OCI-LY1 (cell line): ENCODE measurements around the gene KIFAP3.

Source experiments
- H2AFZ ChIP-seq: fragments of 200-600 bp; sonication (generic), shearing (Covaris generic); 2 replicates; pipeline ENCODE4 v1.6.0; 2014; ENCODE audit warnings: antibody characterized with exemption, mild to moderate bottlenecking, low read length
- H3F3A ChIP-seq: fragments of 200-600 bp; sonication (generic), shearing (Covaris generic); 2 replicates; pipeline ENCODE4 v1.6.0; 2014; ENCODE audit warnings: mild to moderate bottlenecking, antibody characterized with exemption, low read length, moderate library complexity; ENCODE audit not compliant: insufficient read depth
- H3K27ac ChIP-seq: fragments of 200-600 bp; sonication (generic); 2 replicates; pipeline ENCODE4 v1.5.1; 2014; ENCODE audit warnings: low read length, mixed run types, mild to moderate bottlenecking, low read depth; ENCODE audit not compliant: poor library complexity, severe bottlenecking
- H3K27me3 ChIP-seq: fragments of 200-600 bp; sonication (generic); 2 replicates; pipeline ENCODE4 v1.6.0; 2014; ENCODE audit warnings: antibody characterized with exemption, mild to moderate bottlenecking, low read length, moderate library complexity; ENCODE audit not compliant: insufficient read depth
- H3K36me3 ChIP-seq: fragments of 200-600 bp; sonication (generic); 2 replicates; pipeline ENCODE4 v1.6.1; 2014; ENCODE audit warnings: mild to moderate bottlenecking, antibody characterized with exemption, low read length, moderate library complexity, mixed read lengths; ENCODE audit not compliant: insufficient read depth
- H3K4me1 ChIP-seq: fragments of 200-600 bp; sonication (generic); 2 replicates; pipeline ENCODE4 v1.5.1; 2014; ENCODE audit warnings: mild to moderate bottlenecking, low read length, moderate library complexity; ENCODE audit not compliant: insufficient read depth, severe bottlenecking
- H3K4me2 ChIP-seq: fragments of 200-600 bp; sonication (generic), shearing (Covaris generic); 2 replicates; pipeline ENCODE4 v1.6.1; 2014; ENCODE audit warnings: low read length
- H3K4me3 ChIP-seq: fragments of 200-600 bp; sonication (generic); 2 replicates; pipeline ENCODE4 v1.5.1; 2014; ENCODE audit warnings: low read length, low read depth, mild to moderate bottlenecking, mixed read lengths; ENCODE audit not compliant: poor library complexity, severe bottlenecking
- H3K79me2 ChIP-seq: fragments of 200-600 bp; shearing (Covaris generic); 2 replicates; pipeline ENCODE4 v1.6.1; 2016; ENCODE audit warnings: mixed run types, low read length, mixed read lengths; ENCODE audit not compliant: insufficient read depth
- H3K9ac ChIP-seq: fragments of 200-600 bp; sonication (generic), shearing (Covaris generic); 2 replicates; pipeline ENCODE4 v1.6.1; 2014; ENCODE audit warnings: mild to moderate bottlenecking, low read length, mixed read lengths
- H3K9me2 ChIP-seq: fragments of 200-600 bp; sonication (generic), shearing (Covaris generic); 2 replicates; pipeline ENCODE4 v1.6.1; 2014; ENCODE audit warnings: low read depth, mild to moderate bottlenecking, low read length, mixed read lengths
- H3K9me3 ChIP-seq: fragments of 200-600 bp; shearing (Covaris generic); 2 replicates; pipeline ENCODE4 v1.6.1; 2014; ENCODE audit warnings: low read length, mixed read lengths
- H4K20me1 ChIP-seq: fragments of 200-600 bp; sonication (generic), shearing (Covaris generic); 2 replicates; pipeline ENCODE4 v1.6.0; 2016; ENCODE audit warnings: mild to moderate bottlenecking, low read length; ENCODE audit not compliant: insufficient read depth
- EZH2 ChIP-seq: fragments of 200-600 bp; sonication (generic), shearing (Covaris generic); IDR thresholded peaks from 2 replicates; pipeline ENCODE4 v1.8.0; 2017; ENCODE audit warnings: borderline replicate concordance, mixed run types, mild to moderate bottlenecking, antibody characterized with exemption, low read length, moderate library complexity, mixed read lengths
- TF ChIP-seq, protein P1 (sequence below): fragments of 200-600 bp; sonication (generic), shearing (Covaris generic); IDR thresholded peaks from 2 replicates; pipeline ENCODE4 v1.5.1; 2017; ENCODE audit warnings: mild to moderate bottlenecking, antibody characterized with exemption, low read length, moderate library complexity, mixed read lengths

The KIFAP3 gene

DNA sequence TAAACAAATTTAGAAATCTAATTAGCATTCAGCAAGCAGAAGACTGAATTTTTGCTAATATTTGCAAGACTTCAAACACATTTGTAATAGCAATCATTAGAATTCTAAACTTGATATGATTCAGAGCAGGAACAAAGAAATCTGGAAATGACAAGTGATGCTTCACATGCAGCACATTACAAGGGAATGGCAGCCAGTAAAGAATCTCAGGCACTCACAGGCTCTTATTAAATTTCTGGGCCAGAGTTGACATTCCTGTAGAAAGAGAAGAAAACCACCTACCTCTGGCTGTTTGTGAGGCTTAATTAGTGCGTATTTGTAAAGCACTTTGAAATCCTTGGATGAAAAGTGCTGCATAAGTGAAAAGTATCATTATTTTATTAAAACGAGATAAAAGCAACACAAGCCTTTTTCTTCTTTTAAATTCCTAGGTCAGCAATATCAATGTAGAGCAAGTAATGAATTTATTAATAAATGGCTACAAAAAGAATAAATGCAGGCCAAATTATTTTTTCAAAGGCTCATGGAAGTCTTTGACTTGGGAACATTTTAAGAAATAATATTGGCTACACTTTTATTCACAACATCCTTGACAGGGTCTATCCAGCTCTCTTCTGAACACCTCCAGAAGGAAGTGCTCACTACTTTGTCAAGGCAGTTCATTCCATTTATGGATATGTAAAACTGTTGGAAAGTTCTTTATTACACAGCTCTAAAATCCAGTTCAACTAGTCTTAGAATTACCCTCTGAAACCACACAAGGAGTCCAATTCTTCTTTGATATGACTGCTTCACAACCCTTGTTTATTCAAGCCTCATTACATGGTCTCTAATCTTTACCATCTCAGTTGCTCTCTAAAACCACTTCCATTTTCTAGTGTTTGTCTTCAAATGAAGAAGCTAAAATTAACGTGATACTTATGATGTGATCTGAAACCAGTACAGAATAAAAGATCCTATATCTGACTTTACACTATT, 148.7 kb downstream of the KIFAP3 start:
- Histone ChIP-seq H3K27ac (no peak overlapping the region), H3K9me3 (no peaks in the 10 kb centered on the region), H3K4me2 (no peak overlapping the region), H3K36me3 (no peaks in the 10 kb centered on the region), H3K27me3 (no peaks in the 10 kb centered on the region), H3K4me1 (no peaks in the 10 kb centered on the region), H3K9ac (no peak overlapping the region), H4K20me1 (no peaks in the 10 kb centered on the region), H2AFZ (no peak overlapping the region), H3K79me2 (no peaks in the 10 kb centered on the region), H3K9me2 (no peaks in the 10 kb centered on the region), H3F3A (no peaks in the 10 kb centered on the region; the same call in 1 of the 2 replicates), H3K4me3 (no peak overlapping the region)
- TF ChIP-seq EZH2 = no peak

DNA sequence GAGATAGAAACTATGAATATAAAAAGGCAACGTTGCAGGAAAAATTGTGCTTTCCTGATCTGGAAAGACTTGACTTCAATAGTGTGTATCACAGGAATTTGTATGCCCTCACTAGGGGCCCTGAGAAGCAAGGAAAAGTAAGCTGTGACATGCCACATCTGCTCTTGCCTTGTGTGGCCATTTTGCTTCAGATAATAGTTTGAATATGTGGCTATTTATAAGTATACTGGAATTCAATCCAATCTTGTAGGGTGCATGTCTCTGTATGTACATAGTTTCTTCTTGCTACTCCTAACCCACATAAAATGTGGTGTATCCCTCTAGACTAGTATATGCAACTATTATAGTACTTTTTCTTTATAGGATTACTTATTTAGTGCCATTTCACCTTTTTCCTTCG, 149.7 kb downstream of the KIFAP3 start:
- Histone ChIP-seq H3K36me3 (no peaks in the 10 kb centered on the region), H3K27me3 (no peaks in the 10 kb centered on the region), H3K9me3 (no peaks in the 10 kb centered on the region), H3K9ac (no peak overlapping the region), H3K79me2 (no peaks in the 10 kb centered on the region), H3K4me3 (no peak overlapping the region), H3F3A (no peaks in the 10 kb centered on the region), H2AFZ (no peak overlapping the region), H3K9me2 (no peaks in the 10 kb centered on the region), H4K20me1 (no peaks in the 10 kb centered on the region), H3K27ac (no peak overlapping the region), H3K4me1 (no peaks in the 10 kb centered on the region), H3K4me2 (no peak overlapping the region)
- TF ChIP-seq, protein P1, sequence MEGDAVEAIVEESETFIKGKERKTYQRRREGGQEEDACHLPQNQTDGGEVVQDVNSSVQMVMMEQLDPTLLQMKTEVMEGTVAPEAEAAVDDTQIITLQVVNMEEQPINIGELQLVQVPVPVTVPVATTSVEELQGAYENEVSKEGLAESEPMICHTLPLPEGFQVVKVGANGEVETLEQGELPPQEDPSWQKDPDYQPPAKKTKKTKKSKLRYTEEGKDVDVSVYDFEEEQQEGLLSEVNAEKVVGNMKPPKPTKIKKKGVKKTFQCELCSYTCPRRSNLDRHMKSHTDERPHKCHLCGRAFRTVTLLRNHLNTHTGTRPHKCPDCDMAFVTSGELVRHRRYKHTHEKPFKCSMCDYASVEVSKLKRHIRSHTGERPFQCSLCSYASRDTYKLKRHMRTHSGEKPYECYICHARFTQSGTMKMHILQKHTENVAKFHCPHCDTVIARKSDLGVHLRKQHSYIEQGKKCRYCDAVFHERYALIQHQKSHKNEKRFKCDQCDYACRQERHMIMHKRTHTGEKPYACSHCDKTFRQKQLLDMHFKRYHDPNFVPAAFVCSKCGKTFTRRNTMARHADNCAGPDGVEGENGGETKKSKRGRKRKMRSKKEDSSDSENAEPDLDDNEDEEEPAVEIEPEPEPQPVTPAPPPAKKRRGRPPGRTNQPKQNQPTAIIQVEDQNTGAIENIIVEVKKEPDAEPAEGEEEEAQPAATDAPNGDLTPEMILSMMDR = no peak
- no peak for TF ChIP-seq EZH2

DNA sequence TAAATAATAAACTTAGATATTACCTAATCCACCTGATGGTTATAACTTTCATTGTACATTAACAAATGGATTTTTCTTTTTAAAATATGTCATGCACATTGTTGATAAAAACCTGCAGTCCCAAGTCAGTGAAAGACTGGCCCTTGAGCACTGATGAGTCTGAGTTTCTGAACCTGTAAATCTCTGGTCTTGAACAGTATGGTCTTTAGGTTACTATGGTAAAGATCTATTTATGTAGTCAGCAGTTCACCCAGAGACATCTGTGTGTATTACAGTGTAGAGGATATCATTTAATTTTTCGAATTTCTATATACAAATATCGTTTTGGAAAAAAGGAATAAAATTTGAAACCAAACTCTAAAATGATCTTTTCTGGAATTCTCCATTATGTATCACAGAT, 150.4 kb downstream of the KIFAP3 start:
- no peaks in the 10 kb centered on the region for H3K9me2 ChIP-seq
- H3K79me2 ChIP-seq = no peaks in the 10 kb centered on the region
- H3K4me2 ChIP-seq = no peak overlapping the region
- H4K20me1 ChIP-seq = no peaks in the 10 kb centered on the region
- no peak overlapping the region for H3K27ac ChIP-seq
- H3K36me3 ChIP-seq = no peaks in the 10 kb centered on the region
- no peak overlapping the region for H3K9ac ChIP-seq
- TF ChIP-seq EZH2 = no peak
- TF ChIP-seq, protein P1 = no peak
- H3F3A ChIP-seq = no peaks in the 10 kb centered on the region
- no peaks in the 10 kb centered on the region for H3K4me1 ChIP-seq
- no peaks in the 10 kb centered on the region for H3K27me3 ChIP-seq
- H3K4me3 ChIP-seq = no peak overlapping the region
- no peaks in the 10 kb centered on the region for H3K9me3 ChIP-seq
- H2AFZ ChIP-seq = no peak overlapping the region
